Stimulated activated naive B cell treated with anti-CD40 and anti-IgM and Interleukin-4, amounts not matched to agents 10 μg/mL and 1 μg/mL and 100 μg/mL, for 72 hours (primary cell): ENCODE results near the gene CEACAM1.
"Not testable (repeated sequence)": the region's sequence is repeated elsewhere in the genome, so short reads cannot be mapped to it uniquely, and the experiment has no call there.

Experiments
- ATAC-seq, 2 donors: fragments of 150-1000 bp; cut with Tn5 transposase; replicated peaks; 2 replicates each; pipeline ENCODE4 v1.10.0; 2021; ENCODE audit warnings: moderate library complexity in 1 of 2
- DNase-seq: peaks from one replicate; pipeline ENCODE4 v3.0.0; 2021
- H3K27ac Mint-ChIP-seq: one replicate; pipeline ENCODE4 v1.8.0; 2022; ENCODE audit warnings: mild to moderate bottlenecking, mixed read lengths
- H3K27me3 Mint-ChIP-seq, 2 donors: one replicate each; pipeline ENCODE4 v1.8.0; 2022; ENCODE audit warnings: mixed read lengths in 2 of 2
- H3K36me3 Mint-ChIP-seq, 2 donors: one replicate each; pipeline ENCODE4 v1.8.0; 2022; ENCODE audit warnings: mixed read lengths in 2 of 2, mild to moderate bottlenecking in 1 of 2
- H3K4me1 Mint-ChIP-seq, 2 donors: one replicate each; pipeline ENCODE4 v1.8.0; 2022; ENCODE audit warnings: mixed read lengths in 2 of 2, mild to moderate bottlenecking in 1 of 2
- H3K4me3 Mint-ChIP-seq, 2 donors: one replicate each; pipeline ENCODE4 v1.8.0; 2022; ENCODE audit warnings: mild to moderate bottlenecking in 2 of 2, mixed read lengths in 2 of 2, moderate library complexity in 1 of 2
- H3K9me3 Mint-ChIP-seq, 2 donors: one replicate each; pipeline ENCODE4 v1.8.0; 2022; ENCODE audit warnings: mixed read lengths in 2 of 2, mild to moderate bottlenecking in 1 of 2

The CEACAM1 gene

GRCh38 chr19:42538841-42539709 is 10.8 kb upstream of the CEACAM1 start:
- Mint-ChIP-seq H3K27me3 (peaks cover 10 to 37% of the 10 kb centered on the region in 2 donors), H3K27ac (no peak overlapping the region), H3K4me3 (no peak overlapping the region), H3K36me3 (no peaks in the 10 kb centered on the region), H3K9me3 (no peaks in the 10 kb centered on the region), H3K4me1 (no peaks in the 10 kb centered on the region)
- ATAC-seq (no peak), DNase-seq (no peak)

GRCh38 chr19:42535276-42535675 is 7.0 kb upstream of the CEACAM1 start:
- ATAC-seq, DNase-seq, H3K4me3 Mint-ChIP-seq, H3K36me3 Mint-ChIP-seq, H3K27ac Mint-ChIP-seq, H3K9me3 Mint-ChIP-seq, H3K4me1 Mint-ChIP-seq: not testable (repeated sequence)
- peaks cover 4 to 14% of the 10 kb centered on the region in 2 donors for H3K27me3 Mint-ChIP-seq

- DNase-seq, result no peak
- H3K27me3 Mint-ChIP-seq, result peaks cover 4 to 6% of the 10 kb centered on the region in 2 donors
- peaks cover 2 to 5% of the 10 kb centered on the region in 2 donors for H3K4me1 Mint-ChIP-seq
- no peak overlapping the region for H3K4me3 Mint-ChIP-seq
- H3K36me3 Mint-ChIP-seq, result no peaks in the 10 kb centered on the region
- H3K27ac Mint-ChIP-seq, result no peak overlapping the region
- ATAC-seq, result no peak
- no peaks in the 10 kb centered on the region for H3K9me3 Mint-ChIP-seq
Observed at GRCh38 chr19:42534391-42534790, 6.1 kb upstream of the CEACAM1 start.

- Mint-ChIP-seq H3K4me1 (peaks cover 17 to 20% of the 10 kb centered on the region in 2 donors), H3K4me3 (no peak overlapping the region), H3K9me3 (no peaks in the 10 kb centered on the region), H3K36me3 (no peaks in the 10 kb centered on the region), H3K27ac (no peak overlapping the region), H3K27me3 (no peaks in the 10 kb centered on the region)
- ATAC-seq (peak in 1 of 2 donors; percentile 10), DNase-seq (no peak)
Observed at GRCh38 chr19:42532891-42533290, 4.6 kb upstream of the CEACAM1 start.

- DNase-seq, result no peak
- Mint-ChIP-seq H3K27ac (no peak overlapping the region), H3K27me3 (no peaks in the 10 kb centered on the region), H3K4me1 (peaks cover 23 to 24% of the 10 kb centered on the region in 2 donors), H3K4me3 (no peak overlapping the region), H3K36me3 (no peaks in the 10 kb centered on the region), H3K9me3 (no peaks in the 10 kb centered on the region)
- no peak for ATAC-seq
Observed at GRCh38 chr19:42531313-42531712, 3.0 kb upstream of the CEACAM1 start.

- Mint-ChIP-seq H3K4me1 (peaks cover 28 to 31% of the 10 kb centered on the region in 2 donors), H3K36me3 (peaks cover 2% of the 10 kb centered on the region in 2 donors), H3K9me3 (no peaks in the 10 kb centered on the region), H3K4me3 (peak overlapping the region; percentile 69 to 80), H3K27ac (peak overlapping the region; percentile 79), H3K27me3 (no peaks in the 10 kb centered on the region)
- ATAC-seq, result peak; percentile 85 to 86
- peak; percentile 67 for DNase-seq
Observed at GRCh38 chr19:42529248-42529764, 1.0 kb upstream of the CEACAM1 start.

GRCh38 chr19:42524943-42525342 is 3.3 kb downstream of the CEACAM1 start:
- DNase-seq (no peak), ATAC-seq (no peak)
- Mint-ChIP-seq H3K36me3 (peaks cover 3 to 7% of the 10 kb centered on the region in 2 donors), H3K4me1 (peaks cover 41 to 53% of the 10 kb centered on the region in 2 donors), H3K9me3 (no peaks in the 10 kb centered on the region), H3K27ac (no peak overlapping the region), H3K27me3 (no peaks in the 10 kb centered on the region), H3K4me3 (no peak overlapping the region)

GRCh38 chr19:42524250-42524649 is 4.0 kb downstream of the CEACAM1 start:
- H3K4me3 Mint-ChIP-seq, result no peak overlapping the region
- peaks cover 38 to 50% of the 10 kb centered on the region in 2 donors for H3K4me1 Mint-ChIP-seq

GRCh38 chr19:42522262-42522661 is 6.0 kb downstream of the CEACAM1 start:
- not testable (repeated sequence) for H3K9me3 Mint-ChIP-seq, H3K27me3 Mint-ChIP-seq, ATAC-seq, H3K4me3 Mint-ChIP-seq, H3K36me3 Mint-ChIP-seq, DNase-seq
- H3K4me1 Mint-ChIP-seq, result peaks cover 21 to 30% of the 10 kb centered on the region in 2 donors
- peak overlapping the region; percentile 31 for H3K27ac Mint-ChIP-seq

More at GRCh38 chr19:42524250-42524649, 4.0 kb downstream of the CEACAM1 start:
- Mint-ChIP-seq H3K27ac (peak overlapping the region; percentile 22), H3K9me3 (no peaks in the 10 kb centered on the region), H3K36me3 (peaks cover 3 to 8% of the 10 kb centered on the region in 2 donors), H3K27me3 (no peaks in the 10 kb centered on the region)
- no peak for ATAC-seq
- DNase-seq, result no peak

GRCh38 chr19:42521346-42522030 is 6.8 kb downstream of the CEACAM1 start:
- Mint-ChIP-seq H3K36me3 (peaks cover 7 to 9% of the 10 kb centered on the region in 2 donors), H3K27me3 (no peaks in the 10 kb centered on the region), H3K4me3 (no peak overlapping the region), H3K9me3 (peaks cover 0 to 2% of the 10 kb centered on the region in 2 donors), H3K4me1 (peaks cover 21 to 30% of the 10 kb centered on the region in 2 donors), H3K27ac (no peak overlapping the region)
- peak in 1 of 2 donors; percentile 25 for ATAC-seq
- DNase-seq, result no peak

- Mint-ChIP-seq H3K9me3 (peaks cover 0 to 2% of the 10 kb centered on the region in 2 donors), H3K4me3 (no peak overlapping the region), H3K4me1 (peaks cover 15 to 20% of the 10 kb centered on the region in 2 donors), H3K27me3 (no peaks in the 10 kb centered on the region), H3K36me3 (peaks cover 4 to 7% of the 10 kb centered on the region in 2 donors), H3K27ac (no peak overlapping the region)
- ATAC-seq, result no peak
- DNase-seq, result no peak
Observed at GRCh38 chr19:42519108-42519507, 9.2 kb downstream of the CEACAM1 start.

- Mint-ChIP-seq H3K9me3 (peaks cover 0 to 2% of the 10 kb centered on the region in 2 donors), H3K36me3 (peaks cover 6 to 9% of the 10 kb centered on the region in 2 donors), H3K4me3 (no peak overlapping the region), H3K4me1 (peaks cover 17 to 28% of the 10 kb centered on the region in 2 donors), H3K27me3 (no peaks in the 10 kb centered on the region), H3K27ac (no peak overlapping the region)
- DNase-seq (no peak), ATAC-seq (no peak)
Observed at GRCh38 chr19:42516771-42517170, 11.5 kb downstream of the CEACAM1 start.

GRCh38 chr19:42515241-42515832 is 12.9 kb downstream of the CEACAM1 start:
- Mint-ChIP-seq H3K4me3 (no peak overlapping the region), H3K27me3 (no peaks in the 10 kb centered on the region), H3K36me3 (peaks cover 9 to 13% of the 10 kb centered on the region in 2 donors), H3K4me1 (peaks cover 14 to 22% of the 10 kb centered on the region in 2 donors), H3K9me3 (peaks cover 0 to 2% of the 10 kb centered on the region in 2 donors), H3K27ac (no peak overlapping the region)
- ATAC-seq (no peak), DNase-seq (no peak)

- H3K27ac Mint-ChIP-seq, result no peak overlapping the region
- no peak for DNase-seq
Observed at GRCh38 chr19:42514449-42514848, 13.8 kb downstream of the CEACAM1 start.

More at GRCh38 chr19:42514449-42514848, 13.8 kb downstream of the CEACAM1 start:
- no peaks in the 10 kb centered on the region for H3K27me3 Mint-ChIP-seq
- H3K4me3 Mint-ChIP-seq, result no peak overlapping the region
- H3K36me3 Mint-ChIP-seq, result peaks cover 9 to 13% of the 10 kb centered on the region in 2 donors
- peaks cover 14 to 25% of the 10 kb centered on the region in 2 donors for H3K4me1 Mint-ChIP-seq
- no peak for ATAC-seq
- H3K9me3 Mint-ChIP-seq, result peaks cover 0 to 2% of the 10 kb centered on the region in 2 donors
